GM12878 (cell line): Measurements from ENCODE around the gene SKP2. TPM values are rescaled to one million over a fixed set of nuclear protein-coding genes. Genes with fewer than 3 reads are reported as not detected.

ENCODE experiments used
- ASH2L ChIP-seq: fragments of 300-600, 200-600 bp; sonication (generic); IDR thresholded peaks from 2 replicates; pipeline ENCODE4 v1.6.1; 2017; ENCODE audit warnings: low read depth, mild to moderate bottlenecking, borderline replicate concordance
- ATF3 ChIP-seq: IDR thresholded peaks from 2 replicates; pipeline ENCODE4 v1.6.1; 2011; ENCODE audit warnings: low read depth, mild to moderate bottlenecking, low read length, moderate library complexity, borderline replicate concordance; ENCODE audit errors: extremely low read depth
- BRCA1 ChIP-seq: IDR thresholded peaks from 2 replicates; pipeline ENCODE4 v1.6.1; 2011; ENCODE audit warnings: low read depth, low read length, improper control_type of control experiment
- CBFB ChIP-seq: IDR thresholded peaks from 2 replicates; pipeline ENCODE4 v1.6.1; 2016; ENCODE audit warnings: antibody characterized with exemption, low read depth
- CBX5 ChIP-seq: sonication (generic); IDR thresholded peaks from 2 replicates; pipeline ENCODE4 v1.6.1; 2016; ENCODE audit warnings: low read depth, moderate library complexity, mild to moderate bottlenecking, inconsistent platforms
- CREB1 ChIP-seq: IDR thresholded peaks from 2 replicates; pipeline ENCODE4 v1.6.1; 2012; ENCODE audit warnings: low read depth, mild to moderate bottlenecking, inconsistent platforms
- DPF2 ChIP-seq: fragments of 450-650 bp; IDR thresholded peaks from 2 replicates; pipeline ENCODE4 v1.6.1; 2017; ENCODE audit warnings: mild to moderate bottlenecking
- EGR1 ChIP-seq, 2 experiments: IDR thresholded peaks; 1 replicate in 1 of 2; 2 replicates in 1 of 2; pipeline ENCODE4 v1.6.1; 2011 to 2012; ENCODE audit warnings: low read depth in 2 of 2, low read length in 2 of 2, borderline replicate concordance in 1 of 2, mild to moderate bottlenecking in 1 of 2, moderate library complexity in 1 of 2
- ETV6 ChIP-seq, 2 experiments: fragments of 450-650 bp in 1 of 2; IDR thresholded peaks in 1 of 2; conservative IDR thresholded peaks in 1 of 2; 2 replicates each; pipeline ENCODE4 v1.6.1; 2014; ENCODE audit warnings: antibody characterized with exemption in 1 of 2, borderline replicate concordance in 1 of 2, low read depth in 1 of 2, mild to moderate bottlenecking in 1 of 2, moderate library complexity in 1 of 2
- IRF3 ChIP-seq: fragments of 450-650 bp; IDR thresholded peaks from 2 replicates; pipeline ENCODE4 v1.6.1; 2014; ENCODE audit warnings: mild to moderate bottlenecking
- KDM1A ChIP-seq: fragments of 200-600 bp; sonication (generic); IDR thresholded peaks from 2 replicates; pipeline ENCODE4 v1.6.1; 2016; ENCODE audit warnings: borderline replicate concordance
- LARP7 ChIP-seq: fragments of 450-650 bp; IDR thresholded peaks from 2 replicates; pipeline ENCODE4 v1.6.1; 2017; ENCODE audit warnings: mild to moderate bottlenecking
- MEF2B ChIP-seq: fragments of 450-650 bp; IDR thresholded peaks from 2 replicates; pipeline ENCODE4 v1.6.1; 2018; ENCODE audit warnings: mild to moderate bottlenecking, moderate library complexity; ENCODE audit not compliant: partially characterized antibody, poor library complexity, severe bottlenecking
- NBN ChIP-seq: fragments of 450-650 bp; IDR thresholded peaks from 2 replicates; pipeline ENCODE4 v1.6.1; 2016
- NR2F1 ChIP-seq: fragments of 450-650 bp; conservative IDR thresholded peaks from 2 replicates; pipeline ENCODE4 v1.6.1; 2017; ENCODE audit warnings: mild to moderate bottlenecking
- PML ChIP-seq: IDR thresholded peaks from 2 replicates; pipeline ENCODE4 v1.6.1; 2012; ENCODE audit warnings: low read length, inconsistent platforms
- SMAD5 ChIP-seq: IDR thresholded peaks from 2 replicates; pipeline ENCODE4 v1.6.1; 2016; ENCODE audit warnings: antibody characterized with exemption, low read depth
- SUZ12 ChIP-seq: fragments of 200-600 bp; sonication (generic); IDR thresholded peaks from one replicate; pipeline ENCODE4 v1.6.1; 2018; ENCODE audit warnings: antibody characterized with exemption, mild to moderate bottlenecking; ENCODE audit not compliant: unreplicated experiment
- TAF1 ChIP-seq: IDR thresholded peaks from 2 replicates; pipeline ENCODE4 v1.6.1; 2011; ENCODE audit warnings: mild to moderate bottlenecking, low read depth, low read length, borderline replicate concordance
- TCF7 ChIP-seq: IDR thresholded peaks from 2 replicates; pipeline ENCODE4 v1.6.1; 2014; ENCODE audit warnings: antibody characterized with exemption, borderline replicate concordance
- ZNF24 ChIP-seq: fragments of 450-650 bp; IDR thresholded peaks from 2 replicates; pipeline ENCODE4 v1.6.1; 2017; ENCODE audit warnings: antibody characterized with exemption, mild to moderate bottlenecking
- polyA plus RNA-seq, 11 experiments: library from polyadenylated mRNA; depleted of rRNA in 4 of 11; unstranded in 6 of 11; stranded (reverse) in 5 of 11; fragments of >200 nt; fragmentation: Nextera tagmentation in 4 of 11; fragmentation: Illumina TruSeq in 1 of 11; extraction: Ambion mirVana in 4 of 11; extraction: Trizol in 1 of 11; gene quantifications; 1 replicate in 1 of 11; 2 replicates in 10 of 11; pipeline versions ENCODE4 v1.2.1 to v1.2.3, GENCODE V29; 2011 to 2016; ENCODE audit warnings: inconsistent platforms in 2 of 11, missing spikeins in 2 of 11, low read depth in 1 of 11
- total RNA-seq, 4 experiments: library from RNA; depleted of rRNA in 3 of 4; stranded (reverse); fragments of >200 nt in 3 of 4; fragmentation: Illumina TruSeq in 1 of 4; extraction: Trizol in 1 of 4; gene quantifications; 2 replicates each; pipeline versions ENCODE4 v1.2.1 to v1.2.3, GENCODE V29; 2013 to 2021
- TF ChIP-seq, protein P1 (sequence below): fragments of 450-650 bp; IDR thresholded peaks from 2 replicates; pipeline ENCODE4 v1.6.1; 2017; ENCODE audit warnings: low read depth, mild to moderate bottlenecking, moderate library complexity
- TF ChIP-seq, protein P2 (sequence below): fragments of 450-650 bp; formaldehyde crosslinking; IDR thresholded peaks from 2 replicates; pipeline ENCODE4 v1.4.0; 2020; ENCODE audit warnings: mild to moderate bottlenecking, moderate library complexity

Gene SKP2
- total and polyA plus RNA-seq, 10 of the 15 experiments (the other 5 are each of a cell fraction or from before 2014, with no cell fraction given) = 13.9 to 50.8 (median 36.9) TPM

GRCh38 chr5:36151434-36152323 is at the start of gene SKP2, which contains the start of gene LMBRD2 (continued):
- TF ChIP-seq ASH2L (no peak), MEF2B (no peak), CBFB (peak; percentile 70; the same call in 1 of the 2 replicates), ZNF24 (0 out of 2 replicates have a peak, but pooled peaks have one; percentile 15), SMAD5 (peak; percentile 69; the same call in 1 of the 2 replicates), DPF2 (no peak; the same call in 1 of the 2 replicates), SUZ12 (no peak), TAF1 (peak; percentile 71; the same call in 1 of the 2 replicates), PML (peak; percentile 80), ATF3 (no peak), CBX5 (peak; percentile 57; the same call in 1 of the 2 replicates), LARP7 (peak; percentile 66), ETV6 (conservative IDR thresholded peaks at IDR 0.05 in 1 of 2, IDR thresholded peaks at IDR 0.05 in 1 of 2; ENCODE audit: borderline replicate concordance in 1 of 2, low read depth in 1 of 2) (no peak), EGR1 (IDR thresholded peaks at IDR 0.05; ENCODE audit: borderline replicate concordance in 1 of 2, low read depth in 2 of 2, low read length in 2 of 2) (peak in 1 of 2 experiments; percentile 54; a peak in 1 of 3 replicates), TCF7 (no peak), NR2F1 (0 out of 2 replicates have a peak, but pooled peaks have one; percentile 15), BRCA1 (no peak), CREB1 (peak; percentile 82), IRF3 (no peak), KDM1A (no peak), NBN (no peak; the same call in 1 of the 2 replicates)
- TF ChIP-seq, protein P1, sequence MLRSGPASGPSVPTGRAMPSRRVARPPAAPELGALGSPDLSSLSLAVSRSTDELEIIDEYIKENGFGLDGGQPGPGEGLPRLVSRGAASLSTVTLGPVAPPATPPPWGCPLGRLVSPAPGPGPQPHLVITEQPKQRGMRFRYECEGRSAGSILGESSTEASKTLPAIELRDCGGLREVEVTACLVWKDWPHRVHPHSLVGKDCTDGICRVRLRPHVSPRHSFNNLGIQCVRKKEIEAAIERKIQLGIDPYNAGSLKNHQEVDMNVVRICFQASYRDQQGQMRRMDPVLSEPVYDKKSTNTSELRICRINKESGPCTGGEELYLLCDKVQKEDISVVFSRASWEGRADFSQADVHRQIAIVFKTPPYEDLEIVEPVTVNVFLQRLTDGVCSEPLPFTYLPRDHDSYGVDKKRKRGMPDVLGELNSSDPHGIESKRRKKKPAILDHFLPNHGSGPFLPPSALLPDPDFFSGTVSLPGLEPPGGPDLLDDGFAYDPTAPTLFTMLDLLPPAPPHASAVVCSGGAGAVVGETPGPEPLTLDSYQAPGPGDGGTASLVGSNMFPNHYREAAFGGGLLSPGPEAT = no peak
- TF ChIP-seq, protein P2, sequence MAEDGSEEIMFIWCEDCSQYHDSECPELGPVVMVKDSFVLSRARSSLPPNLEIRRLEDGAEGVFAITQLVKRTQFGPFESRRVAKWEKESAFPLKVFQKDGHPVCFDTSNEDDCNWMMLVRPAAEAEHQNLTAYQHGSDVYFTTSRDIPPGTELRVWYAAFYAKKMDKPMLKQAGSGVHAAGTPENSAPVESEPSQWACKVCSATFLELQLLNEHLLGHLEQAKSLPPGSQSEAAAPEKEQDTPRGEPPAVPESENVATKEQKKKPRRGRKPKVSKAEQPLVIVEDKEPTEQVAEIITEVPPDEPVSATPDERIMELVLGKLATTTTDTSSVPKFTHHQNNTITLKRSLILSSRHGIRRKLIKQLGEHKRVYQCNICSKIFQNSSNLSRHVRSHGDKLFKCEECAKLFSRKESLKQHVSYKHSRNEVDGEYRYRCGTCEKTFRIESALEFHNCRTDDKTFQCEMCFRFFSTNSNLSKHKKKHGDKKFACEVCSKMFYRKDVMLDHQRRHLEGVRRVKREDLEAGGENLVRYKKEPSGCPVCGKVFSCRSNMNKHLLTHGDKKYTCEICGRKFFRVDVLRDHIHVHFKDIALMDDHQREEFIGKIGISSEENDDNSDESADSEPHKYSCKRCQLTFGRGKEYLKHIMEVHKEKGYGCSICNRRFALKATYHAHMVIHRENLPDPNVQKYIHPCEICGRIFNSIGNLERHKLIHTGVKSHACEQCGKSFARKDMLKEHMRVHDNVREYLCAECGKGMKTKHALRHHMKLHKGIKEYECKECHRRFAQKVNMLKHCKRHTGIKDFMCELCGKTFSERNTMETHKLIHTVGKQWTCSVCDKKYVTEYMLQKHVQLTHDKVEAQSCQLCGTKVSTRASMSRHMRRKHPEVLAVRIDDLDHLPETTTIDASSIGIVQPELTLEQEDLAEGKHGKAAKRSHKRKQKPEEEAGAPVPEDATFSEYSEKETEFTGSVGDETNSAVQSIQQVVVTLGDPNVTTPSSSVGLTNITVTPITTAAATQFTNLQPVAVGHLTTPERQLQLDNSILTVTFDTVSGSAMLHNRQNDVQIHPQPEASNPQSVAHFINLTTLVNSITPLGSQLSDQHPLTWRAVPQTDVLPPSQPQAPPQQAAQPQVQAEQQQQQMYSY (CRISPR knock-in tag) = no peak
